ENCODE data around the gene NF2. TPM values are rescaled to one million over a fixed set of nuclear protein-coding genes. Genes with fewer than 3 reads are reported as not detected.
A peak's percentile ranks its signal among the peaks of the same experiment; 100 is the strongest.
"Not testable (repeated sequence)": the region's sequence is repeated elsewhere in the genome, so short reads cannot be mapped to it uniquely, and the experiment has no call there.

Gene NF2
- polyA plus RNA-seq, 10 donors = 18.4 to 25.5 (median 21.4) TPM

DNA sequence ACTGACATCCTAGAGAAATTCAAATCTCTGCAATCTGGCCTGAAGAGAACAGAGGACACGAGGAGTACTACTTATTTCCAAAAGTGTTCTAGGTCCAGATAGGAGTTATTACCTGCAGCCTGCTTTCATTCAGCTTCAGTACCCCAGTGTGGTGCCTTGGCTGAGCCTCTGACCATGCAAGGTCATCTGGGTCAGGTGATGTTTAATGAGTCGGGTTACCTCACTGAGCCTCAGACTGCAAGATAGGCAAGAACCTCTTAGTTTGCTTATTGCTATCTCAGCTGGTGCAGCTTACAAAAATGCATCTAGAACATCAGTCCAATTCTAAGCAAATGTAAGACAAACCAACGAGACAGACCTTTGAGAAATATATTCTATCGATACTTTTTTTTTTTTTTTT lies 9.5 kb upstream of the NF2 start:
- DNase-seq = no peak

DNA sequence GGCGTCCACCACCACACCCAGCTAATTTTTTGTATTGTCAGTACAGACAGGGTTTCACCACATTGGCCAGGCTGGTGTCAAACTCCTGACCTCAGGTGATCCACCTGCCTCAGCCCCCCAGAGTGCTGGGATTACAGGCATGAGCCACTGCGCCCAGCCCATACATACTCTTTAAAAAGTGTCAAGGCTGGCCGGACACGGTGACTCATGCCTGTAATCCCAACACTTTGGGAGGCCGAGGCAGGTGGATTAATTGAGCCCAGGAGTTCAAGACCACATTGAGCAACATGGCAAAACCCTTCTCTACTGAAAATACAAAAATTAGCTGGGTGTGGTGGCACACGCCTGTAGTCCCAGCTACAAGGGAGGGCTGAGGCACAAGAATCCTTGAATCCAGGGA lies 9.0 kb upstream of the NF2 start:
- not testable (repeated sequence) for DNase-seq

DNA sequence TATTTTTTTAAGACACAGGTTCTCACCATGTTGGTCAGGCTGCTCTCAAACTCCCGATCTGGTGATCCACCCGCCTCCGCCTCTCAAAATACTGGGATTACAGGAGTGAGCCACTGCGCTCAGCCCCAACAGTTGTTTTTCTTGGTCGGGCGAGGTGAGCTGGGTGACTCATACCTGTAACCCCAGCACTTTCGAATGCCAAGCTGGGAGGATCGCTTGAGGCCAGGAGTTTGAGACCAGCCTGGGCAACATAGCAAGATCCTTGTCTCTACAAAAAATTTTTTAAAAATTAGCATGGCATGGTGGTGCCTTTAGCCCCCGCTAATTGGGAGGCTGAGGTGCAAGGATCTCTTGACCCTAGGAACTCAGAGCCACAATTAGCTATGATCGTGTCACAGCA lies 7.0 kb upstream of the NF2 start:
- no peak for DNase-seq

DNA sequence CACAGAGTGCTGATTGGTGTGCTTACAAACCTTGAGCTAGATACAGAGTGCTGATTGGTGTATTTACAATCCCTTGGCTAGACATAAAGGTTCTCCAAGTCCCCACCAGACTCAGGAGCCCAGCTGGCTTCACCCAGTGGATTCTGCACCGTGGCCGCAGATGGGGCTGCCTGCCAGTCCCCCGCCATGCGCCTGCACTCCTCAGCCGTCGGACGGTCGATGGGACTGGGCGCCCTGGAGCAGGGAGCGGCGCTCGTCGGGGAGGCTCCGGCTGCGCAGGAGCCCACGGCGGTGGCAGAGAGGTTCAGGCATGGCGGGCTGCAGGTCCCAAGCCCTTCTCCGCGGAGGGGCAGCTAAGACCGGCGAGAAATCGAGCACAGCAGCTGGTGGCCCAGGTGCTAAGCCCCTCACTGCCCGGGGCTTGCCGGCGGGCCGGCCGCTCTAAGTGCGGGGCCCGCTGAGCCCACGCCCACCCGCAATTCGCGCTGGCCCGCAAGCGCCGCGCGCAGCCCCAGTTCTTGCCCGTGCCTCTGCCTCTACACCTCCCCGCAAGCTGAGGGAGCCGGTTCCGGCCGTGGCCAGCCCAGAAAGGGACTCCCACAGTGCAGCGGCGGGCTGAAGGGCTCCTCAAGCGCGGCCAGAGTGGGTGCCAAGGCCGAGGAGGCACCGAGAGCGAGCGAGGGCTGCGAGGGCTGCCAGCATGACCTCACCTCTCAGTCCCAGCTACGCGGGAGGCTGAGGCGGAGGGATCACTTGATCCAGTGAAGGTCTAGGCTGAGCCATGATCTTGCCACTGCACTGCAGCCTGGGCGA lies 5.4 kb upstream of the NF2 start:
- not testable (repeated sequence) for DNase-seq

DNA sequence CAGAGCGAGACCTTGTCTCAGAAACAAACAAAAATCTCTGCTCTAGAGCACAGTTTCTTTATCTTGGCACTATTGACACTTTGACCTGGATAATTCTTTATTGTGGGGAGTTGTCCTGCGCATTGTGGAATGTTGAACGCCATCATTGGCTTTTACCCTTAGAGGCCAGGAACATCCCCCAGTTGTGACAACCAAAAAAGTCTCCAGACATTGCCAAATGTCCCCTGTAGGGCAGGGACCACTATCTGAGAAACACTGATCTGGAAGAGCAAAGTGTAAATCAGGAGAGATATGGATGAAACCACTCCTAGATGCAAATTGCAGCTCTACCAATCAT lies 4.8 kb upstream of the NF2 start:
- DNase-seq = no peak

DNA sequence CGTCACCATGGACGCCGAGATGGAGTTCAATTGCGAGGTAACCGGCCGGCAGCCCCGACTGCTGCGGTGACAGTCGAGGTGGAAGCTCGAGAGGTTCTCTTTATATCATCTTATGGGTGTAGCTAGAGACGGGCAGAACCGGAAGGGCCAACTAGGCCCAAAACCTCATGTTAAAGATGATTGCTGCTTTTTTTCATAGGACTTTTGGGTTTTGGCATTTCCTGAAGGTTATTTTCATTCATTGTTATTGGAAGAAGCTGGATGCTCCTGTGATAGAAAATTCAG lies 585 bp downstream of the NF2 start:
- peak in 2 of 3 donors; percentile 27 to 61 for DNase-seq

DNA sequence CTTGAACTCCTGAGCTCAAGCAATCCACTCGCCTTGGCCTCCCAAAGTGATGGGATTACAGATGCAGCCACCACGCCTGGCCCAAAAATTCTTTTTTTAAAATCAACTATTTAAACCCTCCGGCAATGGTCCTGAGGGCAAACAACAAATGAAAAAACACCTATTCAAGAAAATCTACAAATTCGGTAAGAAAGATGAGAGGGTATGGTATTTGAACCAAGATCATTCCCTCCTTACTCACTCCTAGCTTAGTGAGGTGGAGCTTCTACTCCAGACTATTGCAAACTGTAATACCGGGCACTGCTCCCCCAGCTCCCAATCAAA lies 2.1 kb downstream of the NF2 start:
- no peak for DNase-seq

DNA sequence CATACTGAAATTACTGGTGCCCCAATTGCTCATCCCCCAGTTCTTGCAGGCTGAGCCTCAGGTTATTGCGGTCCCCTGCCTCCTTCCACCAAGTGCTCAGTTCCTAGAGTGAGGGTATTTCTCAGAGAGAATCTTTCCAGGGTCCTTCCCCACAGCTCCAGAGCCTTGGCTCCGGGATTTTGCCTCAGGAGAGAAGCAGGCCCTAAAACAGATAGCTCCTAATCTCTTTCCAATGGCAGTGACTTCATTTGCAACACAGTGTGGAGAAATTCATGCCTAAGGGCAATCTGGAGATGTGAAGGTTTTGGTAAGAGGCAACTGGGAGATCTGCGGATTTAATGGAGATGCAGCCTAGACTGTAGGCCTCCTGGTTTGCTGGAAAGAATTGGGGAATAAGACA lies 2.9 kb downstream of the NF2 start:
- no peak for DNase-seq

DNA sequence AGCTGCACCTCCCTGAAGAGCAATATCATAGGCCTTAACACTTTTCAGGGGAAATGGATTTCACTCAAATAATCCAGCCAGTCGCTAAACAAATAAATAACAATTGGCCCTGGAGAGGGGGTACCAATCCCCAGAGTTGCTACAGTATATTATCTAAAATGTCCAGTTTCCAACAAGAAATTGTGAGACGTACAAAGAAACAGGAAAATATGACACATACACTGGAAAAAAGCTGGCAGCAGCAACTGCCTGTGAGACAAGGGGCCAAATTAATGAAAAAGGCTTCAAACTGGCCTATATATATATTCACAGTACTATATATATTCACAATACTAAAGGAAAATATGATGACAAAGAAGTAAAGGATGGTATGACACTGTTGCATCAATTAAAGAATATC lies 4.0 kb downstream of the NF2 start:
- no peak for DNase-seq

DNA sequence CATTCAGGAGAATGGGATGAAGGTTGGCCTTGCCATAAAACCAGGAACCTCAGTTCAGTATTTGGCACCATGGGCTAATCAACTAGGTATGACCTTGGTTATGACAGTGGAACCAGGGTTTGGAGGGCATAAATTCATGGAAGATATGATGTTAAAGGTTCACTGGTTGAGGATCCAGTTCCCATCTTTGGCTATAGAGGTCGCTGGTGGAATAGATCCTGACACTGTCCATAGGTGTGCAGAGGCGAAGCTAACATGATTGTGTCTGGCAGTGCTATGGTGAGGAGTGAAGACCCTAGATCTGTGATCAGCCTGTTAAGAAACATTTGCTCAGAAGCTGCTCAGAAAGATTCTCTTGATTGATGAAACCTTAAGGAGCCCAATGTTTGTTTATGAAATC lies 5.7 kb downstream of the NF2 start:
- DNase-seq = no peak

DNA sequence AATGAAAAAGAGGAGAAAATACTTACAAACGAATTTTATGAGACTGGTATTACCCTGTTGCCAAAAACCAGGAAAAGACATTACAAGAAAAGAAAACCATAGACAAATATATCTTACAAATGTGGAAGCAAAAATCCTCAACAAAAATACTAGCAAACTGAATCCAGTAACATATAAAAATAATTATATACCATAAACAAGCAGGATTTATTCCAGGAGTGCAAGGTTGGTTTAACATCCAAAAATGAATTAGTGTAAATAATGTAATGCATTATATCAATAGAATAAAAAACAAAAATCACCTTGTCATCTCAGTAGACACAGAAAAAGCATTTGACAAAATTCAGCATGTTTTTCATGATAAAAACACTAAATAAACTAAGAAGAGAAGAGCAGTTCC lies 7.3 kb downstream of the NF2 start:
- DNase-seq = no peak

DNA sequence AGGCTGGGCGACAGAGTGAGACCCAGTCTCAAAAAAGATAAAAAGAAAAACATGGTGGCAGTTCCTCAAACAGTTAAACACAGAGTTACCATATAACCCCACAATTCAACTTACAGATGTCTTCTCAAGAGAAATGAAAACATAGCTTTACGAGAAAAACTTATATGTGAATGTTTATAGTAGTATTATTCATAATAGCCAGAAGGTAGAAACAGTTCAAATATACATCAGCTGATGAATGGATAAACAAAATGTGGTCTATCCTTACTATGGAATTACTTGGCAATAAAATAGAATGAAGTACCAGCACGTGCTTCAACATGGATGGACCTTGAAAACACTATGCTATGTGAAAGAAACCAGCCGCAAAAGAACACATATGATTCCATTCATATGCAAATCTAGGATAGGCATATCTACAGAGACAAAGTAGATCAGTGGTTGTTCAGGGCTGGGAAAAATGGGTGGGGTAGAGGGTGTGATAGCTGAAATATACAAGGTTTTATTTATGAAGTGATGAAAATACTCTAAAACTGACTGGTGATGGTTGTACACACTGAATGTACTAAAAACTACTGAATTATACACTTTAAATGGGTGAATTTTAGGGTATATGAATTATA lies 12.4 kb downstream of the NF2 start:
- no peak for DNase-seq

DNA sequence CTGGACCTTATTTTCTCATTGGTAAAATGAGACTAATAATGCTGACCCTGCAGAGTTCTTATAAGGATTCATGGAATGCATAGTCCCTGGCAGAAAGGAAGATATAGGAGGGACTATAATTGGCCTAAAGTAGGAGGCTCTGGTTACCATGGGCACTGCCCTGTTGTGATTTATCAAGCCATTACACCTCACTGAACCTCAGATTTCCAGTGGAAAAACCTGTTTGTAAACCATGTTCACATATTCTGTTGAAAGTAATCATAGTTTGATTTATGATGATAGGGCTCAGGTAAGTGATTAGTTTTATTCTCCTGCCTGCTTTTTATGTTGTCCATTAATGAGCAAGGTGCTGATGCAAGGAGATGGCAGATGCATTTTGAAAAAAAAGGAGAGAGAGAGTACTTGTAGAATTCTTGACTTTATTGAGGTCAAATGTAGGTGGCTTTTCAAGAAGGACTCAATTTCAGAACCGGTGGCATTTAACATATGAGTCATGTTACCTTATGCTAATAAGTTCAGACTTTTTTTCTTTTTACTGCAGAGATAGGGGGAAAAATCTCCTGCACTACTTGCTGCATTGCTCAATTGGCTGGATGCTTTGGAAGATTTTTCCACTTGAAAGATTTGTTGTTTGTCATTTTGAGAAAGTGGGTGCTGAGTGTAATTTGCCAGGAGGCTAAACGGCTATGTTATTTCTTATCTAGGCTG lies 14.6 kb downstream of the NF2 start:
- DNase-seq = no peak

DNA sequence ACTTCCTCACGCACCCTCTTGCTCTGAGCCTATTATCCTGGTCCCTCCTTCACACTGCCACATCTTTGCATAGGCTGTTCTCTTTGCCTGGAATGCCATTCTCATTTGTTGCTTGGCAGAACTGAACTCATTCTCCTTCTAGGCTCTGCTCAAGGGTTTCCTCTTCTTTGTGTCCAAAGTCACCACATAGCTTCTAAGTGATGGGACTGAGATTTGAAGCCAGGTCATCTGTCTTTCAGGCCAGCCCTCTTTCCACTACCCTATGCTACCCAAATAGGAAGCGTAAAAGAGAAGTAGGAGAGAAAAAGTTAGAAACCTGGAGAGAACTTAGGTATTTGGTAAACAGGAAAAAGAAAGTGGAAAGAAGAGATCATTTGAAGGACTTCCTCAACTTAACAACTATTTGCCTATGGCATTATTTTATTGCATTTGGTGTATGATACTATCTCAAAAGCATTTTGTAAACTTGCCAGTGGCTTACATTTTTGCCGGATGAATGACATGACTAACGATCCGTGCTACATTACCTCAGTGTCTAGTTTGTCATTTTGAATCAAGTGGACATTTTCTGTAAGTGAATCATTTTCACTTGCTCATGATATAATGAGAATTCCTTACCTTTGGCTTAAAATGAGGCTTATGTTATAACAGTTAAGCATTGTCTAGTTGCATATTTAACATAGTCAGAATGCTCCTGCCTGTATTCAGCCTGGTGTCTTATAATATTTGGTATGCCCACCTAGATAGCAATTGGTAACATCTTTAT lies 18.5 kb downstream of the NF2 start:
- peak; percentile 61 to 94 (median 65) for DNase-seq

DNA sequence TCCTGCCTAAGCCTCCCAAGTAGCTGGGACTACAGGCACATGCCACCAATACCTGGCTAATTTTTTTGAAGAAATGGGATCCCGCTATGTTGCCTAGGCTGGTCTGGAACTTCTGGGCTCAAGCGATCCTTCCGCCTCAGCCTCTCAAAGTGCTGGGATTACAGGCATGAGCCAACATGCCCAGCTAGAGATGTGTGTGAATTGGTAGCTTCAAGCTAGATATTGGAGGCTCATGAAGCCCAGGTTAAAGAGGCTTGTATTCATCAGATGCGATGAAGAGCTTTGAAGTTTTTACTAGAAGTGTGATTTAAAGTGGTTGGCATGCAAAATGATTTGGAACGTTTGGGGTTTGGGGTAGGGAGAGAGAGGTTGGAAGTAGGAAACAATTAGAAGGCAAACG lies 19.6 kb downstream of the NF2 start:
- no peak for DNase-seq

DNA sequence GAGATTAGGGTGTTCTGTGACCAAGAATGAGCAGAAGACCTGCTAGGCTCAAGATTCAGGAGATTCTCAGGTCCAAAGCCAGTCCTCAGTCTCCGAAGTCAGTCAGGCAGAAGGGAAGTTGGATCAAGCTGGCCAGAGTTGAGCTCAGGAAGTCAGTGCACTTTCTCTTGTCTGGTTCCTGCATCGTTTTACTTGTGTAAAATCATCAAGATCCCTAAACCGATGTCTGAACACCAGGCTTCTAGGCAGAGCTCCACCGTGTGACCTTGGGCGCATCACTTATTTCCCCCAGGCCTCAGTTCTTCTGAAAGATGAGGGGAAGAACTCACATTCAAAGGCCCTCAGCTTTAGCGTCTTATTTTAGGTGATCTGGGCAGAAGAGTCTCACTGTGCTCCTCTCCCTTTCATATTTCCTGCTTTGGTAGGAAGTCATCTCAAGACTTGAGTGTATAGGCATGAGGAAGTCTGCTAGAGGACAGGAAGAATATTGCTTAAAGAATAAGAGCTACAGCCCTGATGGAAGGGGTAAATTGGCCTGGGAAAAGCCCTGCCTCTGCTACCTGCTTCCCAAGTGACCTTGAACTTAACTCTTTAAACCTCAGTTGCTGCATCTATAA lies 20.2 kb downstream of the NF2 start:
- DNase-seq = no peak

DNA sequence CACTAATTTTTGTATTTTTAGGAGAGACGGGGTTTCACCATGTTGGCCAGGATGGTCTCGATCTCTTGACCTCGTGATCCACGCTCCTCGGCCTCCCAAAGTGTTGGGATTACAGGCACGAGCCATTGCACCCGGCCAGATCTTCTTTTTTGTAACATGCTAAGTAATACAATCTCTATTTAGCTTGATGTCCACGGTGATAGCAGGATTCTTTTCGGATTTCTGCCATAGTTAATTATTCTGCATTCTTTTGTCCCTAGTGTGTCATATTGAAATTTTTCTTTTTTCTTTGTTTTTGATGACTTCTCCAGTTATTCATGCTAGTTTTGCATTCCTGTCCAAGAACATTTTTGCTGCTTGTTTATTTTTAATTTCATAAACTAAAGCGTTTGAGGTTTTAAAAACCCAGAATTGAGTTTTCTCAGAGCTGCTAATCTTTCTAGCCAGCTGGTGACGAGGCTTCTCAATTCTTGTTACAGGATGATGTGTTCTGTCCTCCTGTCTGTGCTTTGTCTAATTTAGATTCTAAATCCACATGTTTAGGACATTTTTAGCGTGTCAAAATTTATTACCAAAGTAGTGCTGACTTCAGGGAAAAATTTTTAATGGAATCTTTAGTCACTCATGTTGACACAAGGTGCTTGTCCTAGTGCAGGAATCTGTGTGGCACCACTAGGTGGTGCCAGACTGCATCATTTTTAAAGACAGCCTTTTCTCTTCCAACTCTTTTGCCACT lies 21.8 kb downstream of the NF2 start:
- peak; percentile 70 to 78 (median 70) for DNase-seq

DNA sequence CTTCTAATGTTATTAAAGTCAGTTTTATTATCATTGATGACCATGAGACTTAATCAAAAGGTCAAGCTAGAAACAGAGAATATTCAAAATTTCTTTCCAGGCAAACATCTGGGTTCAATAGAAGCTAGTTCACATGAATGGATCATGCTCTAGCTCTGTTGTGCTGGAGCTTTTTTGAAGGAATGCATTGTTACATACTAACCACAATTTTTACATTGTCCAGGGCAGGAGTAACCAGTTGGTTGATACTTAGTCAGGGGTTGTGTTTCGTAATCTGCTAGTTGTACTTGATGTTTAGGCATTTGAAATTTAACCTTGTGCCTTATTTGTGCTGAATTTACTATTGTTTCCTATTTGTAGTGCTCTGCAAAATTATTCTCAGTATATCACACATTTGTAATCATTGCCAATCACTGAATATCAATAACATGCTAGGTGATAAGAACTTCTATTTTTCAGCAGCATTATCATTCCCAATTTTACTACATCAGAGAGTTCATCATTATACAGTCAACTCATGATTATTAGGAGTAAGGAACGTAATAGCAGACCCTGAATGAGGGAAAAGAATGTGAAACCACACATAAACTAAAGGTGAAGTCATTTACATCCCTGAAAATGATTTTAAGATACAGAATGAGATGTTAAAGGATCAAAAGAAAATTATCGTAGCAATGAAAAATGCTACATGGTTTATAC lies 23.2 kb downstream of the NF2 start:
- peak in 1 of 3 donors; percentile 68 for DNase-seq

DNA sequence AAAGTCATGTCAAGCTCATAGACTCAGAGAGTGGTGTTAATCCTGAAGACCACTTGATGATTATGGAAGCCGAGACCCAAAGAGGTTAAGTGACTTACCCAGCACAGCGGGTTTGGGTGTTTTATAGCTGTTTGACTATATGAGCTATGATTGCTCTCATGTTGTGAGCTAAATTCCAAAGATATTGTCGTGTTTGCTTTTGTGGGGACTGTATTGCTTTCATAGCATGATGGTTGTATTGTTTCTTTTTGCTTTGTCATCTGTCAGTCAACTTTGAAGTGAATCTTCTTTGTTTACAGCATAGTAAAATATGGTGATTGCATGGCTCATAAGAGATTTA lies 23.7 kb downstream of the NF2 start:
- DNase-seq = no peak

DNA sequence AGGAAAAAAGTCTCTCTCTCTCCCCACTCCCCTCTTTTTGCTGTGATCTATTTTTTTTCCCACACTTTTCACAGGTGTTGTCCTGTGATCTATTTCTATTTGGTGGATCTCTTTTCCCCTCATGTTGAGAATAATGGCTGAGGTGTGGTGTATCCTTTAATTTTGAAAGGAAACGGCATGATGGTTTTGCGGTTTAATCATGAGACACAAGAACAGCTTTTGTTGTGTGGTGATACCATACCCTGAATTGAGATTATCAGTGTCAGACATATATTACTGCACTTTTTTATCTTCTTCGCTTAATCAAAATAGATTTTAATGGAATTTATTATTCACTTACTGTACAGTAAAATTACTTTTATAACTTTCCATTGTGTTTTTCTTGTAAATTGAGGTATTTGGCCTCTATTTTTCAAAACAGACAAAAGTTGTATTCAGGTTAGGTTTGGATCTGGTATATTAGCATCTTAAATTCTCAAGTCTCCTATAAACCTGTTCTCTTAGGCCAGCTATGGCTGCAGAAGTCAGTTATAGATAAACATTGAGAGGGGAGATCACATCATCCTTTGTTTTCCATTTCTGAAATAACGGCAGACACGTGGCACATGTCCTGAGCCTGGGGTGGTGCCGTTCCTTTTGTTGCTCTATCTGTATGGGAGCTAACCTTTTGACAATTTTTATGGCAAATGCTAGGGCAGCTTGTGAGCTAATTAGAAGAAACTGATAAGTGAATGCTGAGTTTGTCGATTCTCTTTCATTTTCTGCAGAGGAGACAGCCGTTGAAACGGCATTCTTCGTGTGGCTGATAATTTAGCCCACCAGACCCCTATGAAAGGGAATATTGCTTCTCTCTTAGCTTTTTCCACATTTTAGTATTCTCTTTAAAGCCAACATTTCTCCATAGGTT lies 25.8 kb downstream of the NF2 start:
- no peak for DNase-seq
